H9 (cell line): ENCODE data around the gene SPATA2. TPM values are rescaled to one million over a fixed set of nuclear protein-coding genes. Genes with fewer than 3 reads are reported as not detected.

Experiments used
- DNase-seq: peaks from one replicate; pipeline ENCODE4 v3.0.0-alpha.2; 2017
- H2AFZ ChIP-seq: one replicate; pipeline ENCODE4 v1.6.1; 2013; ENCODE audit warnings: mild to moderate bottlenecking, low read length, control low read depth, moderate library complexity
- H2AK5ac ChIP-seq: 2 replicates; pipeline ENCODE4 v1.6.1; 2013; ENCODE audit warnings: low read length, control low read depth, mixed read lengths; ENCODE audit not compliant: insufficient read length
- H2BK120ac ChIP-seq: one replicate; pipeline ENCODE4 v1.6.1; 2013; ENCODE audit warnings: low read depth, mild to moderate bottlenecking, low read length, control low read depth, inconsistent platforms; ENCODE audit not compliant: poor library complexity, severe bottlenecking
- H2BK12ac ChIP-seq: 2 replicates; pipeline ENCODE4 v1.6.1; 2013; ENCODE audit warnings: low read length, control low read depth, mixed read lengths, low read depth; ENCODE audit not compliant: insufficient read length
- H2BK15ac ChIP-seq: 2 replicates; pipeline ENCODE4 v1.6.1; 2013; ENCODE audit warnings: low read depth, low read length, control low read depth
- H2BK20ac ChIP-seq: one replicate; pipeline ENCODE4 v1.6.1; 2013; ENCODE audit warnings: low read depth, mild to moderate bottlenecking, low read length, control low read depth, inconsistent platforms; ENCODE audit not compliant: poor library complexity, severe bottlenecking
- H2BK5ac ChIP-seq: 2 replicates; pipeline ENCODE4 v1.6.1; 2013; ENCODE audit warnings: low read length, control low read depth, mixed read lengths; ENCODE audit not compliant: insufficient read length
- H3K14ac ChIP-seq: 2 replicates; pipeline ENCODE4 v1.6.1; 2013; ENCODE audit warnings: low read length, control low read depth; ENCODE audit not compliant: insufficient read depth
- H3K18ac ChIP-seq: 2 replicates; pipeline ENCODE4 v1.6.1; 2013; ENCODE audit warnings: low read depth, mild to moderate bottlenecking, mixed read lengths, low read length, control low read depth; ENCODE audit not compliant: insufficient read length
- H3K23ac ChIP-seq: 2 replicates; pipeline ENCODE4 v1.6.1; 2013; ENCODE audit warnings: low read length, control low read depth, mixed read lengths, low read depth; ENCODE audit not compliant: insufficient read length
- H3K23me2 ChIP-seq: 2 replicates; pipeline ENCODE4 v1.6.1; 2013; ENCODE audit warnings: low read depth, mild to moderate bottlenecking, mixed read lengths, low read length, control low read depth; ENCODE audit not compliant: insufficient read length, poor library complexity, severe bottlenecking
- H3K27ac ChIP-seq: 2 replicates; pipeline ENCODE4 v1.5.1; 2013; ENCODE audit warnings: low read length, control low read depth, mixed read lengths, low read depth; ENCODE audit not compliant: insufficient read length
- H3K27me3 ChIP-seq: 2 replicates; pipeline ENCODE4 v1.6.1; 2013; ENCODE audit warnings: low read length, control low read depth, inconsistent platforms; ENCODE audit not compliant: insufficient read depth
- H3K4ac ChIP-seq: 2 replicates; pipeline ENCODE4 v1.6.1; 2013; ENCODE audit warnings: low read depth, mild to moderate bottlenecking, control low read depth, inconsistent platforms, low read length, moderate library complexity
- H3K4me1 ChIP-seq: 2 replicates; pipeline ENCODE4 v1.6.1; 2013; ENCODE audit warnings: low read length, control low read depth, inconsistent platforms; ENCODE audit not compliant: insufficient read depth
- H3K4me2 ChIP-seq: 2 replicates; pipeline ENCODE4 v1.6.1; 2013; ENCODE audit warnings: low read length, control low read depth, mixed read lengths; ENCODE audit not compliant: insufficient read length, insufficient read depth
- H3K56ac ChIP-seq: 2 replicates; pipeline ENCODE4 v1.6.1; 2013; ENCODE audit warnings: low read depth, mild to moderate bottlenecking, mixed read lengths, low read length, control low read depth; ENCODE audit not compliant: insufficient read length
- H3K79me1 ChIP-seq: 2 replicates; pipeline ENCODE4 v1.6.1; 2013; ENCODE audit warnings: low read depth, mild to moderate bottlenecking, moderate library complexity, low read length, control low read depth, inconsistent platforms; ENCODE audit not compliant: insufficient read depth, poor library complexity, severe bottlenecking
- H3K79me2 ChIP-seq: 2 replicates; pipeline ENCODE4 v1.6.1; 2013; ENCODE audit warnings: low read length, control low read depth, inconsistent platforms; ENCODE audit not compliant: insufficient read depth
- H3K9ac ChIP-seq: 2 replicates; pipeline ENCODE4 v1.6.1; 2013; ENCODE audit warnings: low read length, control low read depth, mixed read lengths; ENCODE audit not compliant: insufficient read length; ENCODE audit errors: extremely low read depth
- H3K9me3 ChIP-seq: one replicate; pipeline ENCODE4 v1.6.1; 2013; ENCODE audit warnings: low read depth, low read length, inconsistent platforms; ENCODE audit not compliant: control insufficient read depth
- H3T11ph ChIP-seq: one replicate; pipeline ENCODE4 v1.6.1; 2013; ENCODE audit warnings: mild to moderate bottlenecking, low read length, control low read depth, inconsistent platforms
- H4K20me1 ChIP-seq: one replicate; pipeline ENCODE4 v1.6.1; 2013; ENCODE audit not compliant: control insufficient read depth, insufficient read length, insufficient read depth
- H4K5ac ChIP-seq: 2 replicates; pipeline ENCODE4 v1.6.1; 2013; ENCODE audit warnings: low read depth, mild to moderate bottlenecking, mixed read lengths, low read length, control low read depth; ENCODE audit not compliant: insufficient read length
- H4K8ac ChIP-seq: replicated peaks from 2 replicates; pipeline ENCODE4 v1.6.1; 2013; ENCODE audit warnings: low read length, control low read depth, mixed read lengths, low read depth; ENCODE audit not compliant: insufficient read length
- H4K91ac ChIP-seq: 2 replicates; pipeline ENCODE4 v1.6.1; 2013; ENCODE audit warnings: low read depth, mild to moderate bottlenecking, moderate library complexity, mixed read lengths, low read length, control low read depth; ENCODE audit not compliant: insufficient read length
- H3K27ac Mint-ChIP-seq, 3 experiments: 2 replicates in 2 of 3; 3 replicates in 1 of 3; pipeline ENCODE4 v1.8.0; 2020 to 2021; ENCODE audit warnings: mixed read lengths in 3 of 3, mild to moderate bottlenecking in 1 of 3, moderate library complexity in 1 of 3
- H3K27me3 Mint-ChIP-seq: 2 replicates; pipeline ENCODE4 v1.8.0; 2021; ENCODE audit warnings: low read depth, mild to moderate bottlenecking, moderate library complexity, mixed read lengths
- H3K36me3 Mint-ChIP-seq, 3 experiments: 2 replicates in 2 of 3; 3 replicates in 1 of 3; pipeline ENCODE4 v1.8.0; 2020 to 2021; ENCODE audit warnings: low read depth in 3 of 3, mixed read lengths in 3 of 3; ENCODE audit not compliant: insufficient read depth in 1 of 3
- H3K4me1 Mint-ChIP-seq, 2 experiments: 2 replicates each; pipeline ENCODE4 v1.8.0; 2020; ENCODE audit warnings: mixed read lengths in 2 of 2
- H3K4me3 Mint-ChIP-seq, 2 experiments: 2 replicates in 1 of 2; 3 replicates in 1 of 2; pipeline ENCODE4 v1.8.0; 2020 to 2021; ENCODE audit warnings: mild to moderate bottlenecking in 2 of 2, mixed read lengths in 2 of 2, moderate library complexity in 1 of 2
- H3K9me3 Mint-ChIP-seq, 2 experiments: 2 replicates in 1 of 2; 3 replicates in 1 of 2; pipeline ENCODE4 v1.8.0; 2020; ENCODE audit warnings: mild to moderate bottlenecking in 2 of 2, mixed read lengths in 2 of 2, moderate library complexity in 1 of 2
- WGBS: extraction: QIAGEN DNeasy Blood & Tissue Kit; methylation state at CpG from one replicate; pipeline ENCODE4 v1.1.7; 2013; ENCODE audit warnings: missing lambda C conversion rate, low lambda C conversion rate, mixed read lengths; ENCODE audit not compliant: insufficient read length; ENCODE audit errors: extremely low coverage; 5-methylcytosine and 5-hydroxymethylcytosine counted together
- total RNA-seq: library from RNA; stranded (reverse); gene quantifications from 2 replicates; pipeline ENCODE4 v1.2.1, GENCODE V29; 2021
- TF ChIP-seq, protein P1 (sequence below): fragments of 200-600 bp; sonication (generic); conservative IDR thresholded peaks from 3 replicates; pipeline ENCODE4 v1.8.0; 2021; ENCODE audit warnings: antibody characterized with exemption, mild to moderate bottlenecking

SPATA2 gene
- total RNA-seq, 1 experiment from 2014 or later: 9.6 TPM

GRCh38 chr20:49937027-49937929, 21.9 kb upstream of the SPATA2 start:
- H2AK5ac ChIP-seq: no peak overlapping the region
- H3K27me3 ChIP-seq: no peaks in the 10 kb centered on the region
- H4K5ac ChIP-seq: no peak overlapping the region
- Mint-ChIP-seq H3K27me3 (no peaks in the 10 kb centered on the region), H3K36me3 (peaks cover 8 to 31% (median 26%) of the 10 kb centered on the region in 3 experiments; a peak in 6 of 7 replicates), H3K27ac (peak overlapping the region; percentile 29 to 91 (median 86); a peak in 4 of 7 replicates), H3K4me1 (peaks cover 26 to 30% of the 10 kb centered on the region in 2 experiments), H3K4me3 (peak overlapping the region; percentile 95 to 97), H3K9me3 (no peaks in the 10 kb centered on the region)
- no CpG with 5 or more reads among the region's 12 CpGs for whole genome bisulfite sequencing
- peaks cover 4% of the 10 kb centered on the region; the same call in 1 of the 2 replicates for H3K4me1 ChIP-seq
- no peak overlapping the region for H3T11ph ChIP-seq
- H2BK120ac ChIP-seq: no peak overlapping the region
- H3K79me1 ChIP-seq: no peaks in the 10 kb centered on the region
- no peak overlapping the region for H3K18ac ChIP-seq
- peak overlapping the region; percentile 90 for H3K4me2 ChIP-seq
- H2AFZ ChIP-seq: no peak overlapping the region
- H3K23me2 ChIP-seq: peaks cover 13% of the 10 kb centered on the region
- DNase-seq: no peak
- no peak overlapping the region for H3K56ac ChIP-seq
- H3K23ac ChIP-seq: no peak overlapping the region
- no peak overlapping the region for H2BK12ac ChIP-seq
- H3K27ac ChIP-seq: no peak overlapping the region
- H4K8ac ChIP-seq: no peak overlapping the region
- no peaks in the 10 kb centered on the region for H3K9me3 ChIP-seq
- TF ChIP-seq, protein P1, sequence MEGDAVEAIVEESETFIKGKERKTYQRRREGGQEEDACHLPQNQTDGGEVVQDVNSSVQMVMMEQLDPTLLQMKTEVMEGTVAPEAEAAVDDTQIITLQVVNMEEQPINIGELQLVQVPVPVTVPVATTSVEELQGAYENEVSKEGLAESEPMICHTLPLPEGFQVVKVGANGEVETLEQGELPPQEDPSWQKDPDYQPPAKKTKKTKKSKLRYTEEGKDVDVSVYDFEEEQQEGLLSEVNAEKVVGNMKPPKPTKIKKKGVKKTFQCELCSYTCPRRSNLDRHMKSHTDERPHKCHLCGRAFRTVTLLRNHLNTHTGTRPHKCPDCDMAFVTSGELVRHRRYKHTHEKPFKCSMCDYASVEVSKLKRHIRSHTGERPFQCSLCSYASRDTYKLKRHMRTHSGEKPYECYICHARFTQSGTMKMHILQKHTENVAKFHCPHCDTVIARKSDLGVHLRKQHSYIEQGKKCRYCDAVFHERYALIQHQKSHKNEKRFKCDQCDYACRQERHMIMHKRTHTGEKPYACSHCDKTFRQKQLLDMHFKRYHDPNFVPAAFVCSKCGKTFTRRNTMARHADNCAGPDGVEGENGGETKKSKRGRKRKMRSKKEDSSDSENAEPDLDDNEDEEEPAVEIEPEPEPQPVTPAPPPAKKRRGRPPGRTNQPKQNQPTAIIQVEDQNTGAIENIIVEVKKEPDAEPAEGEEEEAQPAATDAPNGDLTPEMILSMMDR: no peak
- no peak overlapping the region for H2BK20ac ChIP-seq
- no peak overlapping the region for H2BK5ac ChIP-seq
- H3K4ac ChIP-seq: no peak overlapping the region
- H3K79me2 ChIP-seq: peaks cover 36% of the 10 kb centered on the region
- no peak overlapping the region for H4K91ac ChIP-seq
- H4K20me1 ChIP-seq: no peaks in the 10 kb centered on the region
- H3K9ac ChIP-seq: peak overlapping the region; percentile 83
- 0 out of 2 replicates have a peak overlapping the region, but pooled peaks have one; percentile 60 for H3K14ac ChIP-seq
- no peak overlapping the region for H2BK15ac ChIP-seq
